ENCODE measurements around the gene GPATCH8.

The GPATCH8 gene

GRCh38 chr17:44381810-44382305, 121.3 kb downstream of the GPATCH8 start:
- no peak for DNase-seq (ENCODE audit: low spot score)

GRCh38 chr17:44380767-44381166, 122.4 kb downstream of the GPATCH8 start:
- DNase-seq (ENCODE audit: low spot score) = no peak
- no peak overlapping the region for H3K27ac ChIP-seq
- no peak overlapping the region for H3K4me3 ChIP-seq
- TF ChIP-seq CTCF (IDR thresholded peaks at IDR 0.05) = no peak

More at GRCh38 chr17:44381810-44382305, 121.3 kb downstream of the GPATCH8 start:
- Histone ChIP-seq H3K27ac (no peak overlapping the region), H3K4me3 (no peak overlapping the region)
- no peak for TF ChIP-seq CTCF (IDR thresholded peaks at IDR 0.05)

- no peak for TF ChIP-seq CTCF (IDR thresholded peaks at IDR 0.05)
- DNase-seq (ENCODE audit: low spot score) = no peak
- Histone ChIP-seq H3K4me3 (no peak overlapping the region), H3K27ac (no peak overlapping the region)
Measured at GRCh38 chr17:44379887-44380286, 123.3 kb downstream of the GPATCH8 start.

- no peak for TF ChIP-seq CTCF (IDR thresholded peaks at IDR 0.05)
- Histone ChIP-seq H3K27ac (no peak overlapping the region), H3K4me3 (no peak overlapping the region)
- no peak for DNase-seq (ENCODE audit: low spot score)
Measured at GRCh38 chr17:44378171-44378705, 125.0 kb downstream of the GPATCH8 start.

GRCh38 chr17:44376779-44377178, 126.4 kb downstream of the GPATCH8 start:
- no peak overlapping the region for H3K4me3 ChIP-seq
- no peak overlapping the region for H3K27ac ChIP-seq
- no peak for TF ChIP-seq CTCF (IDR thresholded peaks at IDR 0.05)
- no peak for DNase-seq (ENCODE audit: low spot score)

- TF ChIP-seq CTCF (IDR thresholded peaks at IDR 0.05) = no peak
- H3K27ac ChIP-seq = no peak overlapping the region
- DNase-seq (ENCODE audit: low spot score) = no peak
- no peak overlapping the region for H3K4me3 ChIP-seq
Measured at GRCh38 chr17:44376124-44376523, 127.1 kb downstream of the GPATCH8 start.

GRCh38 chr17:44375196-44376017, 127.8 kb downstream of the GPATCH8 start:
- no peak for DNase-seq (ENCODE audit: low spot score)
- no peak overlapping the region for H3K27ac ChIP-seq
- no peak overlapping the region for H3K4me3 ChIP-seq
- TF ChIP-seq CTCF (IDR thresholded peaks at IDR 0.05) = no peak

Data from coronary artery (tissue), 2 donors.